ENCODE results near the gene KAZN.

KAZN gene

GRCh38 chr1:14626869-14627607 is 28.6 kb downstream of the KAZN start:
- no peak for DNase-seq (ENCODE audit: low read depth)
- H3K4me3 ChIP-seq (replicated peaks; ENCODE audit: low read depth, low read length) = no peak overlapping the region
- no peak for TF ChIP-seq CTCF (IDR thresholded peaks at IDR 0.05; ENCODE audit: low read length, missing control alignments)

GRCh38 chr1:14627608-14628489 is 29.4 kb downstream of the KAZN start:
- H3K4me3 ChIP-seq (replicated peaks; ENCODE audit: low read depth, low read length) = no peak overlapping the region
- no peak for DNase-seq (ENCODE audit: low read depth)
- no peak for TF ChIP-seq CTCF (IDR thresholded peaks at IDR 0.05; ENCODE audit: low read length, missing control alignments)

- H3K4me3 ChIP-seq (replicated peaks; ENCODE audit: low read depth, low read length) = no peak overlapping the region
- no peak for TF ChIP-seq CTCF (IDR thresholded peaks at IDR 0.05; ENCODE audit: low read length, missing control alignments)
- DNase-seq (ENCODE audit: low read depth) = no peak
Observed at GRCh38 chr1:14629363-14630014, 31.0 kb downstream of the KAZN start.

- no peak for TF ChIP-seq CTCF (IDR thresholded peaks at IDR 0.05; ENCODE audit: low read length, missing control alignments)
- no peak overlapping the region for H3K4me3 ChIP-seq (replicated peaks; ENCODE audit: low read depth, low read length)
- DNase-seq (ENCODE audit: low read depth) = no peak
Observed at GRCh38 chr1:14630986-14631385, 32.5 kb downstream of the KAZN start.

GRCh38 chr1:14631421-14631820 is 32.9 kb downstream of the KAZN start:
- DNase-seq (ENCODE audit: low read depth) = no peak
- no peak for TF ChIP-seq CTCF (IDR thresholded peaks at IDR 0.05; ENCODE audit: low read length, missing control alignments)

GRCh38 chr1:14634486-14634885 is 36.0 kb downstream of the KAZN start:
- no peak for TF ChIP-seq CTCF (IDR thresholded peaks at IDR 0.05; ENCODE audit: low read length, missing control alignments)
- DNase-seq (ENCODE audit: low read depth) = no peak

More at GRCh38 chr1:14631421-14631820, 32.9 kb downstream of the KAZN start:
- H3K4me3 ChIP-seq (replicated peaks; ENCODE audit: low read depth, low read length) = no peak overlapping the region

More at GRCh38 chr1:14634486-14634885, 36.0 kb downstream of the KAZN start:
- H3K4me3 ChIP-seq (replicated peaks; ENCODE audit: low read depth, low read length) = no peak overlapping the region

Measured in fibroblast of pulmonary artery (primary cell).